GM23248 (cell line): ENCODE results near the gene PODXL2. TPM values are rescaled to one million over a fixed set of nuclear protein-coding genes. Genes with fewer than 3 reads are reported as not detected.

Experiments used
- DNase-seq: peaks from one replicate; pipeline ENCODE4 v3.0.0-alpha.2; 2015
- H2AFZ ChIP-seq: fragments of 200-600 bp; sonication (generic); 2 replicates; pipeline ENCODE4 v1.6.1; 2016; ENCODE audit warnings: antibody characterized with exemption
- H3F3A ChIP-seq: fragments of 200-600 bp; sonication (generic); 2 replicates; pipeline ENCODE4 v1.6.1; 2016; ENCODE audit warnings: mild to moderate bottlenecking, antibody characterized with exemption, mixed run types; ENCODE audit not compliant: insufficient read depth
- H3K27ac ChIP-seq: fragments of 200-600 bp; sonication (generic); 2 replicates; pipeline ENCODE4 v1.5.1; 2016; ENCODE audit warnings: mild to moderate bottlenecking
- H3K27me3 ChIP-seq: fragments of 200-600 bp; sonication (generic); replicated peaks from 2 replicates; pipeline ENCODE4 v1.6.1; 2016; ENCODE audit warnings: mild to moderate bottlenecking; ENCODE audit not compliant: insufficient read depth
- H3K36me3 ChIP-seq: fragments of 200-600 bp; sonication (generic); 2 replicates; pipeline ENCODE4 v1.6.1; 2016; ENCODE audit warnings: low read depth, mild to moderate bottlenecking
- H3K4me1 ChIP-seq: fragments of 200-600 bp; sonication (generic); 2 replicates; pipeline ENCODE4 v1.6.1; 2016; ENCODE audit warnings: mild to moderate bottlenecking; ENCODE audit not compliant: insufficient read depth
- H3K4me2 ChIP-seq: fragments of 200-600 bp; sonication (generic); one replicate; pipeline ENCODE4 v1.6.1; 2016; ENCODE audit warnings: mild to moderate bottlenecking; ENCODE audit not compliant: unreplicated experiment
- H3K4me3 ChIP-seq: fragments of 200-600 bp; sonication (generic); 2 replicates; pipeline ENCODE4 v1.5.1; 2016; ENCODE audit warnings: mild to moderate bottlenecking
- H3K79me2 ChIP-seq: fragments of 200-600 bp; sonication (generic); 2 replicates; pipeline ENCODE4 v1.6.1; 2016; ENCODE audit warnings: mild to moderate bottlenecking; ENCODE audit not compliant: insufficient read depth
- H3K9ac ChIP-seq: fragments of 200-600 bp; sonication (generic); 2 replicates; pipeline ENCODE4 v1.6.1; 2016; ENCODE audit warnings: mild to moderate bottlenecking
- H3K9me2 ChIP-seq: fragments of 200-600 bp; sonication (generic); 2 replicates; pipeline ENCODE4 v1.6.1; 2016; ENCODE audit warnings: mixed run types, mild to moderate bottlenecking, moderate library complexity; ENCODE audit not compliant: insufficient read depth
- H3K9me3 ChIP-seq: fragments of 200-600 bp; sonication (generic); one replicate; pipeline ENCODE4 v1.6.1; 2017; ENCODE audit warnings: low read depth
- H4K20me1 ChIP-seq: fragments of 200-600 bp; sonication (generic); 2 replicates; pipeline ENCODE4 v1.6.0; 2016; ENCODE audit not compliant: insufficient read depth
- EZH2 ChIP-seq: fragments of 200-600 bp; sonication (generic); IDR thresholded peaks from 2 replicates; pipeline ENCODE4 v1.6.1; 2018; ENCODE audit warnings: antibody characterized with exemption, mild to moderate bottlenecking; ENCODE audit not compliant: insufficient read depth, poor library complexity, severe bottlenecking
- EZH2phosphoT487 ChIP-seq: fragments of 200-600 bp; sonication (generic); IDR thresholded peaks from 2 replicates; pipeline ENCODE4 v1.6.1; 2018; ENCODE audit warnings: antibody characterized with exemption, moderate library complexity, mild to moderate bottlenecking, low read depth; ENCODE audit not compliant: insufficient read depth
- WGBS, 2 experiments: methylation state at CpG; one replicate each; pipeline ENCODE4 v1.1.6; 2015 to 2017; ENCODE audit warnings: low lambda C conversion rate in 2 of 2, low coverage in 1 of 2; ENCODE audit errors: missing lambda C conversion rate in 2 of 2; 5-methylcytosine and 5-hydroxymethylcytosine counted together
- in situ Hi-C: fragments of 300-500 bp; cut with MboI; formaldehyde crosslinking; loops from 2 replicates; pipeline ENCODE4 v1.15.0; 2020
- polyA plus RNA-seq: library from polyadenylated mRNA; unstranded; fragments of >200 nt; fragmentation: Nextera tagmentation; extraction: Ambion mirVana; gene quantifications from 2 replicates; pipeline ENCODE4 v1.2.1, GENCODE V29; 2016
- total RNA-seq: library from RNA; depleted of rRNA; stranded (reverse); fragments of >200 nt; shearing (Covaris generic); gene quantifications from 2 replicates; pipeline ENCODE4 v1.2.3, GENCODE V29; 2014

PODXL2 gene
- total and polyA plus RNA-seq, 2 experiments from 2014 or later = 1.8 to 2.5 TPM

GRCh38 chr3:127656906-127657305, 27.9 kb downstream of the PODXL2 start:
- no peak overlapping the region for H3K4me2 ChIP-seq
- H3F3A ChIP-seq = peaks cover 16% of the 10 kb centered on the region
- H3K9me3 ChIP-seq = no peaks in the 10 kb centered on the region
- TF ChIP-seq EZH2 (no peak), EZH2phosphoT487 (no peak)
- H3K9me2 ChIP-seq = no peaks in the 10 kb centered on the region
- H3K9ac ChIP-seq = no peak overlapping the region
- H4K20me1 ChIP-seq = no peaks in the 10 kb centered on the region
- no peak for DNase-seq
- no peak overlapping the region for H3K27ac ChIP-seq
- 89 to 90% methylated on average over 8 of the region's 8 CpGs for WGBS, 2 experiments
- in situ Hi-C loops = no loop called here
- no peaks in the 10 kb centered on the region for H3K36me3 ChIP-seq
- H3K27me3 ChIP-seq = no peaks in the 10 kb centered on the region
- no peak overlapping the region for H3K4me3 ChIP-seq
- H3K79me2 ChIP-seq = no peaks in the 10 kb centered on the region
- peaks cover 10% of the 10 kb centered on the region for H3K4me1 ChIP-seq
- H2AFZ ChIP-seq = no peak overlapping the region

- no peak overlapping the region for H3K9ac ChIP-seq
- H4K20me1 ChIP-seq = no peaks in the 10 kb centered on the region
- H3K79me2 ChIP-seq = no peaks in the 10 kb centered on the region
- H3K4me3 ChIP-seq = no peak overlapping the region
- no peak for DNase-seq
- TF ChIP-seq EZH2phosphoT487 = no peak
- no peak for TF ChIP-seq EZH2
- no peak overlapping the region for H2AFZ ChIP-seq
- H3K27me3 ChIP-seq = no peaks in the 10 kb centered on the region
- in situ Hi-C loops = no loop called here
- no peaks in the 10 kb centered on the region for H3K36me3 ChIP-seq
- H3K4me1 ChIP-seq = peaks cover 10% of the 10 kb centered on the region
- no peaks in the 10 kb centered on the region for H3K9me3 ChIP-seq
- 29 to 45% methylated on average over 1 of the region's 1 CpG for WGBS, 2 experiments
- no peaks in the 10 kb centered on the region for H3K9me2 ChIP-seq
- H3K4me2 ChIP-seq = no peak overlapping the region
- H3F3A ChIP-seq = peaks cover 16% of the 10 kb centered on the region
- H3K27ac ChIP-seq = no peak overlapping the region
Observed at GRCh38 chr3:127658234-127658633, 29.2 kb downstream of the PODXL2 start.

DNA sequence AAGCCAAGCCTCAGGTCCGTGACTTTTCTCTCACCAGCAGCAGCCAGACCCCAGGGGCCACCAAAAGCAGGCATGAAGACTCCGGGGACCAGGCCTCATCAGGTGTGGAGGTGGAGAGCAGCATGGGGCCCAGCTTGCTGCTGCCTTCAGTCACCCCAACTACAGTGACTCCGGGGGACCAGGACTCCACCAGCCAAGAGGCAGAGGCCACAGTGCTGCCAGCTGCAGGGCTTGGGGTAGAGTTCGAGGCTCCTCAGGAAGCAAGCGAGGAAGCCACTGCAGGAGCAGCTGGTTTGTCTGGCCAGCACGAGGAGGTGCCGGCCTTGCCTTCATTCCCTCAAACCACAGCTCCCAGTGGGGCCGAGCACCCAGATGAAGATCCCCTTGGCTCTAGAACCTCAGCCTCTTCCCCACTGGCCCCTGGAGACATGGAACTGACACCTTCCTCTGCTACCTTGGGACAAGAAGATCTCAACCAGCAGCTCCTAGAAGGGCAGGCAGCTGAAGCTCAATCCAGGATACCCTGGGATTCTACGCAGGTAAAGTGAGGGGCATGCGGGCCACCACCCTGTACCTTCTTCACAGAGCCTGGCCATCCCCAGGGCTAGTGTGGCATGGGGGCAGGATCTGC, 31.8 kb downstream of the PODXL2 start:
- Histone ChIP-seq H3K9ac (no peak overlapping the region), H3K9me3 (no peaks in the 10 kb centered on the region), H3K4me2 (no peak overlapping the region), H3K4me3 (no peak overlapping the region), H3K9me2 (no peaks in the 10 kb centered on the region), H3K27me3 (no peaks in the 10 kb centered on the region), H3K79me2 (no peaks in the 10 kb centered on the region), H3K36me3 (no peaks in the 10 kb centered on the region), H3K4me1 (peaks cover 4% of the 10 kb centered on the region), H4K20me1 (no peaks in the 10 kb centered on the region), H3F3A (peaks cover 6% of the 10 kb centered on the region), H2AFZ (no peak overlapping the region), H3K27ac (no peak overlapping the region)
- no peak for TF ChIP-seq EZH2phosphoT487
- TF ChIP-seq EZH2 = no peak
- in situ Hi-C loops = loop anchor here (10.0 kb wide), 1 partner anchor 304 kb away; no protein-coding TSS in a partner anchor
- no peak for DNase-seq
- 84 to 93% methylated on average over 9 to 10 of the region's 10 CpGs for WGBS, 2 experiments

- no peaks in the 10 kb centered on the region for H3K9me2 ChIP-seq
- no peaks in the 10 kb centered on the region for H3K4me1 ChIP-seq
- H3K4me2 ChIP-seq = no peak overlapping the region
- no peaks in the 10 kb centered on the region for H3K79me2 ChIP-seq
- no peaks in the 10 kb centered on the region for H3K36me3 ChIP-seq
- no peak for DNase-seq
- TF ChIP-seq EZH2phosphoT487 = no peak
- TF ChIP-seq EZH2 = no peak
- in situ Hi-C loops = loop anchor here (10.0 kb wide), 1 partner anchor 303 kb away; no protein-coding TSS in a partner anchor
- no peaks in the 10 kb centered on the region for H4K20me1 ChIP-seq
- no peaks in the 10 kb centered on the region for H3K27me3 ChIP-seq
- no peak overlapping the region for H3K27ac ChIP-seq
- no peaks in the 10 kb centered on the region for H3K9me3 ChIP-seq
- WGBS, 2 experiments = 91 to 92% methylated on average over 5 of the region's 5 CpGs
- no peak overlapping the region for H2AFZ ChIP-seq
- H3K4me3 ChIP-seq = no peak overlapping the region
- no peak overlapping the region for H3K9ac ChIP-seq
- H3F3A ChIP-seq = no peaks in the 10 kb centered on the region
Observed at GRCh38 chr3:127661600-127661999, 32.6 kb downstream of the PODXL2 start.
